MM.1S (cell line): ENCODE measurements around the gene ARHGAP1.
"Not testable (repeated sequence)": the region's sequence is repeated elsewhere in the genome, so short reads cannot be mapped to it uniquely, and the experiment has no call there.

Experiments
- DNase-seq: peaks from one replicate; pipeline ENCODE4 v3.0.0-alpha.2; 2015
- H2AFZ ChIP-seq: fragments of 300-600 bp; sonication (generic); 2 replicates; pipeline ENCODE4 v1.6.0; 2016; ENCODE audit warnings: antibody characterized with exemption, low read length
- H3F3A ChIP-seq: fragments of 300-600 bp; sonication (generic); 2 replicates; pipeline ENCODE4 v1.6.1; 2016; ENCODE audit warnings: mild to moderate bottlenecking, antibody characterized with exemption, low read length, moderate library complexity, mixed read lengths; ENCODE audit not compliant: insufficient read depth
- H3K27ac ChIP-seq: fragments of 300-600 bp; sonication (generic); 2 replicates; pipeline ENCODE4 v1.5.1; 2016; ENCODE audit warnings: mild to moderate bottlenecking, low read length
- H3K27me3 ChIP-seq: fragments of 300-600 bp; sonication (generic); replicated peaks from 2 replicates; pipeline ENCODE4 v1.6.0; 2016; ENCODE audit warnings: low read length; ENCODE audit not compliant: insufficient read depth
- H3K36me3 ChIP-seq: fragments of 300-600 bp; sonication (generic); replicated peaks from 2 replicates; pipeline ENCODE4 v1.6.1; 2016; ENCODE audit warnings: mild to moderate bottlenecking, low read length, mixed read lengths; ENCODE audit not compliant: insufficient read depth
- H3K4me1 ChIP-seq: fragments of 300-600 bp; sonication (generic); 2 replicates; pipeline ENCODE4 v1.6.1; 2016; ENCODE audit warnings: low read length, mixed read lengths
- H3K4me2 ChIP-seq: fragments of 300-600 bp; sonication (generic); 2 replicates; pipeline ENCODE4 v1.6.0; 2016; ENCODE audit warnings: low read depth, low read length
- H3K4me3 ChIP-seq: fragments of 300-600 bp; sonication (generic); 2 replicates; pipeline ENCODE4 v1.5.1; 2016; ENCODE audit warnings: low read length, mixed read lengths
- H3K79me2 ChIP-seq: fragments of 300-600 bp; sonication (generic); 2 replicates; pipeline ENCODE4 v1.6.1; 2016; ENCODE audit warnings: mixed run types, low read length, mixed read lengths
- H3K9ac ChIP-seq: fragments of 300-600 bp; sonication (generic); 2 replicates; pipeline ENCODE4 v1.6.1; 2016; ENCODE audit warnings: low read length, mixed read lengths
- H3K9me2 ChIP-seq: fragments of 300-600 bp; sonication (generic); replicated peaks from 2 replicates; pipeline ENCODE4 v1.6.1; 2016; ENCODE audit warnings: mild to moderate bottlenecking, low read length, mixed read lengths; ENCODE audit not compliant: insufficient read depth
- H3K9me3 ChIP-seq: fragments of 300-600 bp; sonication (generic); replicated peaks from 2 replicates; pipeline ENCODE4 v1.6.1; 2016; ENCODE audit warnings: mild to moderate bottlenecking, low read length, mixed read lengths; ENCODE audit not compliant: insufficient read depth
- H4K20me1 ChIP-seq: fragments of 300-600 bp; sonication (generic); 2 replicates; pipeline ENCODE4 v1.6.1; 2016; ENCODE audit warnings: mild to moderate bottlenecking, low read length, moderate library complexity, mixed read lengths; ENCODE audit not compliant: insufficient read depth
- CTCF ChIP-seq: fragments of 300-600 bp; sonication (generic); IDR thresholded peaks from 2 replicates; pipeline ENCODE4 v1.5.1; 2016; ENCODE audit warnings: antibody characterized with exemption, low read length, mixed read lengths
- EZH2 ChIP-seq: fragments of 300-600 bp; sonication (generic); optimal IDR thresholded peaks from 2 replicates; pipeline ENCODE3; 2017; ENCODE audit warnings: low read depth, mild to moderate bottlenecking, antibody characterized with exemption, low read length, mixed read lengths
- EZH2phosphoT487 ChIP-seq: fragments of 300-600 bp; sonication (generic); IDR thresholded peaks from 2 replicates; pipeline ENCODE4 v1.6.1; 2018; ENCODE audit warnings: antibody characterized with exemption, low read length

Gene ARHGAP1

DNA sequence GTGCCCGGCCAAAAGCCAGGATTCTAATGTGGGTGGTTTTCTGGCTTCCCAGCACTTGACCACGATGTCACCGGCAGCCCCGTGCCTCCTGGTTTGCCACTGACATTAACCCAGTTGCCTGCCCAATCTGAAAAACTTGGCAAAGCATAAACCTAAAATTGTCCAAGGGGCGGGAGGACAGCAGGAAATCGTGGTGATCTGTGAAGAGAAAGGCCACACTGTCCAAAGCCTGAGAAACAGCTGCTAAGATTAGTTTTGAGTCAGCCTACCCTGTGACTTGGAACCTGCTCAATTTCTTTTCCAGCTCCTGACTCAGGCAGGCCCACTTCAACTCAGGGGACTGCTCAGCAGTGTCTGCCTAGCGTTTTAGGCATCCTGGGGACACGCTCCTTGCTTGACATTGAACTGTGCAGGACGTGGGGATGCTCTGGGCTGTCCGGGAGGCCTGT is 10.4 kb upstream of the ARHGAP1 start:
- Histone ChIP-seq H3F3A (no peaks in the 10 kb centered on the region), H3K9me2 (no peaks in the 10 kb centered on the region), H3K79me2 (no peaks in the 10 kb centered on the region), H3K9ac (no peak overlapping the region), H3K4me3 (no peak overlapping the region), H2AFZ (no peak overlapping the region), H3K27ac (no peak overlapping the region), H4K20me1 (no peaks in the 10 kb centered on the region), H3K4me2 (no peak overlapping the region), H3K36me3 (no peaks in the 10 kb centered on the region), H3K9me3 (no peaks in the 10 kb centered on the region), H3K27me3 (no peaks in the 10 kb centered on the region), H3K4me1 (no peaks in the 10 kb centered on the region)
- TF ChIP-seq EZH2 (no peak), EZH2phosphoT487 (no peak), CTCF (no peak)
- DNase-seq: no peak

GRCh38 chr11:46709351-46709750 is 8.9 kb upstream of the ARHGAP1 start:
- H3K36me3 ChIP-seq, H3K9ac ChIP-seq, H4K20me1 ChIP-seq, H3K9me3 ChIP-seq, DNase-seq, H2AFZ ChIP-seq, H3K4me3 ChIP-seq, H3K79me2 ChIP-seq, H3K9me2 ChIP-seq, H3K27ac ChIP-seq, H3K4me2 ChIP-seq, H3F3A ChIP-seq, H3K4me1 ChIP-seq, H3K27me3 ChIP-seq: not testable (repeated sequence)

- no peak overlapping the region for H3K4me3 ChIP-seq
- DNase-seq: no peak
- H4K20me1 ChIP-seq: no peaks in the 10 kb centered on the region
- no peak overlapping the region for H3K9ac ChIP-seq
- H3K36me3 ChIP-seq: no peaks in the 10 kb centered on the region; the same call in none of the 2 replicates
- H3K79me2 ChIP-seq: peaks cover 20% of the 10 kb centered on the region
- no peaks in the 10 kb centered on the region for H3K9me2 ChIP-seq
- no peak overlapping the region for H3K4me2 ChIP-seq
- H2AFZ ChIP-seq: no peak overlapping the region
- no peaks in the 10 kb centered on the region for H3K27me3 ChIP-seq
- no peak overlapping the region for H3K27ac ChIP-seq
- no peaks in the 10 kb centered on the region for H3K9me3 ChIP-seq
- no peaks in the 10 kb centered on the region for H3F3A ChIP-seq
- 0 out of 2 replicates have a peak, but pooled peaks cover under 1% of the 10 kb centered on the region for H3K4me1 ChIP-seq
- TF ChIP-seq EZH2 (no peak), CTCF (no peak), EZH2phosphoT487 (no peak)
These were observed 6.5 kb upstream of the ARHGAP1 start for GRCh38 chr11:46706886-46707285.

DNA sequence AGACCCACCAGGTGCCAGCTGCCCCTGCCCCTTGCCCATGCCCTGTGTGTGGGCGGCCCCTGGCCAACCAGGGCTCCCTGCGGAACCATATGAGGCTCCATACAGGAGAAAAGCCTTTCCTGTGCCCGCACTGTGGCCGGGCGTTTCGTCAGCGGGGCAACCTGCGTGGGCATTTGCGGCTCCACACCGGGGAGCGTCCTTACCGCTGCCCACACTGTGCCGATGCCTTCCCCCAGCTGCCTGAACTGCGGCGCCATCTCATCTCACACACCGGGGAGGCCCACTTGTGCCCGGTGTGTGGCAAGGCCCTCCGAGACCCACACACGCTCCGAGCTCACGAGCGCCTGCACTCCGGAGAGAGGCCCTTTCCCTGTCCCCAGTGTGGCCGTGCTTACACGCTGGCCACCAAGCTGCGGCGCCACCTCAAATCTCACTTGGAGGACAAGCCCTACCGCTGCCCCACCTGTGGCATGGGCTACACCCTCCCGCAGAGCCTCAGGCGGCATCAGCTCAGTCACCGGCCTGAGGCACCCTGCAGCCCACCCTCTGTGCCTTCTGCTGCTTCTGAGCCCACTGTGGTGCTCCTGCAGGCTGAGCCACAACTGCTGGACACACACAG is 4.8 kb upstream of the ARHGAP1 start:
- DNase-seq: no peak
- Histone ChIP-seq H2AFZ (no peak overlapping the region), H3K9me3 (no peaks in the 10 kb centered on the region), H3K4me1 (peaks cover 3% of the 10 kb centered on the region; the same call in 1 of the 2 replicates), H3K4me2 (no peak overlapping the region), H3K79me2 (peaks cover 34% of the 10 kb centered on the region), H3K4me3 (no peak overlapping the region), H3K9ac (no peak overlapping the region), H4K20me1 (no peaks in the 10 kb centered on the region), H3K27me3 (no peaks in the 10 kb centered on the region), H3K36me3 (no peaks in the 10 kb centered on the region; the same call in none of the 2 replicates), H3K9me2 (no peaks in the 10 kb centered on the region), H3F3A (peaks cover 2% of the 10 kb centered on the region; the same call in 1 of the 2 replicates), H3K27ac (no peak overlapping the region)
- TF ChIP-seq EZH2phosphoT487 (no peak), CTCF (no peak), EZH2 (no peak)
